HCT116 (cell line): ENCODE results near the gene KATNAL2.

ENCODE experiments used
- CTCF ChIP-seq, 3 experiments: fragments of 200-600 bp in 1 of 3; sonication (generic) in 1 of 3; IDR thresholded peaks in 2 of 3; conservative IDR thresholded peaks in 1 of 3; 2 replicates each; pipeline ENCODE4 v1.5.1; 2012 to 2017; ENCODE audit warnings: low read depth in 2 of 3, low read length in 2 of 3, antibody characterized with exemption in 1 of 3, borderline replicate concordance in 1 of 3, control low read depth in 1 of 3, mild to moderate bottlenecking in 1 of 3, mixed read lengths in 1 of 3, mixed run types in 1 of 3, moderate library complexity in 1 of 3; ENCODE audit not compliant: insufficient read depth in 1 of 3
- ELF1 ChIP-seq: IDR thresholded peaks from 2 replicates; pipeline ENCODE4 v1.6.1; 2012; ENCODE audit warnings: low read depth, borderline replicate concordance
- EZH2 ChIP-seq: fragments of 200-600 bp; sonication (generic); IDR thresholded peaks from 2 replicates; pipeline ENCODE4 v1.6.1; 2017; ENCODE audit warnings: antibody characterized with exemption, mixed run types
- FOSL1 ChIP-seq: IDR thresholded peaks from 2 replicates; pipeline ENCODE4 v1.6.1; 2012; ENCODE audit warnings: low read depth
- JUND ChIP-seq: IDR thresholded peaks from 2 replicates; pipeline ENCODE4 v1.6.1; 2012
- MAX ChIP-seq: IDR thresholded peaks from 2 replicates; pipeline ENCODE4 v1.6.1; 2012
- POLR2A ChIP-seq: IDR thresholded peaks from 2 replicates; pipeline ENCODE4 v1.7.0; 2011; ENCODE audit warnings: borderline replicate concordance; ENCODE audit not compliant: insufficient read depth, insufficient read length; ENCODE audit errors: extremely low read depth
- POLR2AphosphoS5 ChIP-seq: IDR thresholded peaks from 2 replicates; pipeline ENCODE4 v1.6.1; 2011; ENCODE audit warnings: mild to moderate bottlenecking, low read depth, low read length, moderate library complexity
- SIN3A ChIP-seq: IDR thresholded peaks from 2 replicates; pipeline ENCODE4 v1.6.1; 2012; ENCODE audit warnings: low read depth
- ZBTB33 ChIP-seq: IDR thresholded peaks from 2 replicates; pipeline ENCODE4 v1.6.1; 2011; ENCODE audit warnings: mild to moderate bottlenecking, low read length, moderate library complexity; ENCODE audit not compliant: insufficient replicate concordance; ENCODE audit errors: extremely low read depth

GRCh38 chr18:46893360-46893759, 24.0 kb upstream of the KATNAL2 start:
- TF ChIP-seq JUND = no peak
- no peak for TF ChIP-seq EZH2
- no peak for TF ChIP-seq POLR2AphosphoS5
- no peak for TF ChIP-seq SIN3A
- no peak for TF ChIP-seq CTCF (IDR thresholded peaks at IDR 0.05 in 2 of 3, conservative IDR thresholded peaks at IDR 0.05 in 1 of 3; ENCODE audit: borderline replicate concordance in 1 of 3, insufficient read depth in 1 of 3, low read depth in 2 of 3, low read length in 2 of 3)
- no peak for TF ChIP-seq ELF1
- TF ChIP-seq FOSL1 = no peak
- TF ChIP-seq POLR2A = no peak
- TF ChIP-seq ZBTB33 = no peak
- TF ChIP-seq MAX = no peak
